GM10266 (cell line): Measurements from ENCODE around the gene SLC25A45.
A peak's percentile ranks its signal among the peaks of the same experiment; 100 is the strongest.

Source experiments
- DNase-seq: peaks from one replicate; pipeline ENCODE4 v3.0.0; 2012; ENCODE audit errors: extremely low spot score
- CTCF ChIP-seq: IDR thresholded peaks from 2 replicates; pipeline ENCODE4 v1.5.1; 2012; ENCODE audit warnings: mild to moderate bottlenecking, low read depth; ENCODE audit not compliant: control insufficient read depth, insufficient read depth; ENCODE audit errors: missing control alignments

SLC25A45 gene

GRCh38 chr11:65400307-65401072 lies 18.0 kb upstream of the SLC25A45 start:
- no peak for DNase-seq
- TF ChIP-seq CTCF, result no peak

GRCh38 chr11:65399845-65400244 lies 17.4 kb upstream of the SLC25A45 start:
- DNase-seq, result no peak
- TF ChIP-seq CTCF, result no peak

GRCh38 chr11:65399249-65399648 lies 16.8 kb upstream of the SLC25A45 start:
- no peak for DNase-seq
- TF ChIP-seq CTCF, result no peak

GRCh38 chr11:65398362-65398910 lies 16.0 kb upstream of the SLC25A45 start:
- TF ChIP-seq CTCF, result no peak
- DNase-seq, result no peak

GRCh38 chr11:65396769-65397745 lies 14.6 kb upstream of the SLC25A45 start:
- no peak for DNase-seq
- no peak for TF ChIP-seq CTCF

GRCh38 chr11:65395961-65396530 lies 13.6 kb upstream of the SLC25A45 start:
- TF ChIP-seq CTCF, result no peak
- peak; percentile 13 for DNase-seq

GRCh38 chr11:65394125-65394536 lies 11.7 kb upstream of the SLC25A45 start:
- no peak for TF ChIP-seq CTCF
- DNase-seq, result no peak
